ENCODE data around the gene NUP54.

The NUP54 gene

GRCh38 chr4:76067652-76068286 lies 80.4 kb downstream of the NUP54 start:
- DNase-seq (ENCODE audit: low read depth): peak; percentile 71

- DNase-seq (ENCODE audit: low read depth): no peak
Observed at GRCh38 chr4:76066546-76066945, 81.7 kb downstream of the NUP54 start.
